ENCODE results near the gene GTSE1. TPM values are rescaled to one million over a fixed set of nuclear protein-coding genes. Genes with fewer than 3 reads are reported as not detected.

The GTSE1 gene
- total RNA-seq, 1 experiment from 2014 or later, result 42.6 TPM

GRCh38 chr22:46290121-46290842, 6.4 kb upstream of the GTSE1 start:
- Histone ChIP-seq H3T11ph (ENCODE audit: low read length) (no peak overlapping the region), H2BK20ac (ENCODE audit: low read depth, low read length, poor library complexity, severe bottlenecking) (no peak overlapping the region), H3K79me2 (ENCODE audit: insufficient read depth, low read length) (no peaks in the 10 kb centered on the region), H3K23ac (ENCODE audit: insufficient read length, low read depth, low read length) (no peak overlapping the region), H4K91ac (ENCODE audit: insufficient read length, low read depth, low read length) (no peak overlapping the region), H3K23me2 (ENCODE audit: insufficient read length, low read depth, low read length, poor library complexity, severe bottlenecking) (no peaks in the 10 kb centered on the region), H3K9me3 (ENCODE audit: control insufficient read depth, low read depth, low read length) (no peaks in the 10 kb centered on the region), H4K5ac (ENCODE audit: insufficient read length, low read depth, low read length) (no peak overlapping the region), H3K14ac (ENCODE audit: insufficient read depth, low read length) (no peak overlapping the region; the same call in 1 of the 2 replicates), H4K8ac (replicated peaks; ENCODE audit: insufficient read length, low read depth, low read length) (no peak overlapping the region), H2BK120ac (ENCODE audit: low read depth, low read length, poor library complexity, severe bottlenecking) (no peak overlapping the region), H3K18ac (ENCODE audit: insufficient read length, low read depth, low read length) (no peak overlapping the region), H3K9ac (ENCODE audit: extremely low read depth, insufficient read length, low read length) (no peak overlapping the region), H3K4ac (ENCODE audit: low read depth, low read length) (no peak overlapping the region), H2AK5ac (ENCODE audit: insufficient read length, low read length) (no peak overlapping the region), H3K4me1 (ENCODE audit: insufficient read depth, low read length) (no peaks in the 10 kb centered on the region), H3K27me3 (ENCODE audit: insufficient read depth, low read length) (no peaks in the 10 kb centered on the region), H3K4me2 (ENCODE audit: insufficient read depth, insufficient read length, low read length) (no peak overlapping the region), H3K79me1 (ENCODE audit: insufficient read depth, low read depth, low read length, poor library complexity, severe bottlenecking) (no peaks in the 10 kb centered on the region), H4K20me1 (ENCODE audit: control insufficient read depth, insufficient read depth, insufficient read length) (no peaks in the 10 kb centered on the region), H2BK5ac (ENCODE audit: insufficient read length, low read length) (no peak overlapping the region), H3K27ac (ENCODE audit: insufficient read length, low read depth, low read length) (no peak overlapping the region), H2BK12ac (ENCODE audit: insufficient read length, low read depth, low read length) (no peak overlapping the region), H2AFZ (ENCODE audit: low read length) (no peak overlapping the region), H3K56ac (ENCODE audit: insufficient read length, low read depth, low read length) (no peak overlapping the region), H2BK15ac (ENCODE audit: low read depth, low read length) (no peak overlapping the region)
- no CpG with 5 or more reads among the region's 17 CpGs for WGBS (ENCODE audit: extremely low coverage, insufficient read length, low lambda C conversion rate)
- H3K27me3 Mint-ChIP-seq (ENCODE audit: low read depth), result no peaks in the 10 kb centered on the region; the same call in 1 of the 2 replicates
- no peak for DNase-seq
- peaks cover 3% of the 10 kb centered on the region in 2 experiments for H3K4me1 Mint-ChIP-seq
- TF ChIP-seq CTCF (conservative IDR thresholded peaks at IDR 0.05), result no peak
- H3K27ac Mint-ChIP-seq, result peak overlapping the region in 2 of 3 experiments; percentile 49 to 90; a peak in 1 of 7 replicates
- no peaks in the 10 kb centered on the region for H3K9me3 Mint-ChIP-seq
- H3K36me3 Mint-ChIP-seq (ENCODE audit: insufficient read depth in 1 of 3, low read depth in 3 of 3), result peaks cover 2 to 34% (median 29%) of the 10 kb centered on the region in 3 experiments; a peak in 6 of 7 replicates
- H3K4me3 Mint-ChIP-seq, result no peak overlapping the region

Data from H9 (cell line).